Measurements from ENCODE around the gene ENAH.
"Not testable (repeated sequence)": the region's sequence is repeated elsewhere in the genome, so short reads cannot be mapped to it uniquely, and the experiment has no call there.

ENAH gene

DNA sequence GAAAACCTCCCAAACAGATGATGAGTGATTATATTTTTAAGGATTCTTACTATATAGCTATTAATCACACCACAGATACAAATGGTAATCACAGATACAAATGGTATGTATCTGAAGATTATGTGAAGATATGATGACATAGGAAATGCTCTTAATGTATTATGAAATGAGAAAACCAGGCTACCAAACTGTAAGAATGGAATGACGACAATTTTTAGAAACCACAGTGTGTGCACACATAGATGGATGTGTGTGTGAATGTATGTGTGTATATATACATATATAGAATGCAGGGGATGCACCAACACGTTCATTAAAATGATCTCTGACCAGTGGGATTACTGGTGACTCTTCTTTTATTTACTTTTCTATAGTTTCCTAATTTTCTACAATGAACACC, 21.5 kb upstream of the ENAH start:
- no peak for DNase-seq (ENCODE audit: low read depth)

GRCh38 chr1:225670806-225671733, 18.1 kb upstream of the ENAH start:
- peak; percentile 9 for DNase-seq (ENCODE audit: low read depth)

- peak; percentile 20 for DNase-seq (ENCODE audit: low read depth)
Observed at GRCh38 chr1:225670356-225670755, 17.4 kb upstream of the ENAH start.

DNA sequence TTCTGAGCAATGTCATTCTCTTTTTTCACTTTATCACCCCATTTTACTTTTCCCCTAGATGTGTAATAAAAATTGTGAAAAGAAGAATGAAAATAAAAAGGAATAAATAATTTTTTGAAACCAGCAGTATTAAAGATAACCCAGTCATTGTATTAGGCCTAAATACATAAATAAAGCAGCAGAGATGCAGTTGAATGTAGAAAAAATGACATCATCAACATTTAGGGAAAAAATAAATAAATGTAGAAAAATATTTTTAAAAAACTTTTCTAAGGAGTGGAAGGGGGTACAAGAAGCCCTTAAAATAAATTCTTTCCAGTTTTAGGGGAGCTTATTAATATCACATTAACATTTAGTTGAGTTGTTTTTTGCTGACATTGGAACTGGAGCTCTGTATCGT, 15.3 kb upstream of the ENAH start:
- no peak for DNase-seq (ENCODE audit: low read depth)

DNA sequence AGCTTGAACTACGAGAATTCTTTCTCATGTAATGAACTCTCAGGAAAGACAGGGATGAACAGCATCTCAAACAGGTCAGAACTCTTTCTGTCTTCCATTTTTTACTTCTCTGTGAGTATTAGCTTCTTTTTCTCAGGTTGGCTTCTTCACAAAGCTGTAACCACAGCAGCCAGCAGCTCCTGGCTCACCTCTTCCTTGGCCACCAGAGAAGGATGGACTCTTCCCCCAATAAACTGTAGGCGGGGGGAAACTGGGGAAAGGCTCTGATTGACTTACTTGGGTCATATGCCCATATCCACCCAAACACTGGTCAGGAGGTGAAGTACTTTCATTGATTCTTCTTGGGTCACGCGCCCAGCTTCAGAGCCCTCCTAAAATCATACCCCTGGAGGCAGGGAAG, 14.4 kb upstream of the ENAH start:
- DNase-seq (ENCODE audit: low read depth) = no peak

DNA sequence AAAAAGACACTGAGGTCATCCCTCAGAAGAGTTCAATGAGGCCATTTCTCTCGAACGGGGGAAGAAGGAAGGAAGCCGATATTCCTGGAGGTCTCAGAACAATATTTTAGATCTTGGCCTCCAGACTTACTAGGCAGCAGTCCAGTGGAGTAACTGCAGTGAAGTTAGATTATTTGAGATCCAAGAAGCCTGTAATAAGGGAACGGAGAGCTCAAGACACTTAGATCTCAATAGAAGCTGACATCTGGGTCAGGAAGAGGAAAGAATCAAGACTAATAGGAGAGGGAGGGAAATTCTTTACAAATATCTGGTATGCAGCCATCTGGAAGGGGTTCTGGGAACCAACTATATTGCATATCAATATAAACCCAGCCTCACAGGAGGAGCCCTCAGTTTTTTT, 13.6 kb upstream of the ENAH start:
- no peak for DNase-seq (ENCODE audit: low read depth)

DNA sequence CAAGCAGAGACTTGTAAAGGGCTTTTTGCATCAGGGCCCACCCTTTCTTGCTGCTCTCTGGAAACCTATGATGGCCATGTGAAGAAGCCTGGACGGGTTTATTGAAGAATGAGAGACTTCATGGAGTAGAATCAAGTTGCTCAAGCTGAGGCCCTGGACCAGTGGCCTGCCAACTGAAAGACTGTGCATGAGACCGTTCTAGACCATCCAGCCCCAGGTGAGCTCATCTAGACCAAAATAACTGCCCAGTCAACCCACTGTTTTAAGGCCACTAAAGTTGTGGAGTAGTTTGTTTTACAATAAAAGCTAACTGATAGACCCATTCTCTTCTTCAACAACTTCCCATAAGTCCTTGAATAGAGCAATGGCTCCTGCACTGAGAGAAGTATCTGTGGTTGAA, 11.8 kb upstream of the ENAH start:
- DNase-seq (ENCODE audit: low read depth) = no peak

- no peak for DNase-seq (ENCODE audit: low read depth)
Observed at GRCh38 chr1:225662155-225662554, 9.2 kb upstream of the ENAH start.

GRCh38 chr1:225660544-225660946, 7.6 kb upstream of the ENAH start:
- no peak for DNase-seq (ENCODE audit: low read depth)

DNA sequence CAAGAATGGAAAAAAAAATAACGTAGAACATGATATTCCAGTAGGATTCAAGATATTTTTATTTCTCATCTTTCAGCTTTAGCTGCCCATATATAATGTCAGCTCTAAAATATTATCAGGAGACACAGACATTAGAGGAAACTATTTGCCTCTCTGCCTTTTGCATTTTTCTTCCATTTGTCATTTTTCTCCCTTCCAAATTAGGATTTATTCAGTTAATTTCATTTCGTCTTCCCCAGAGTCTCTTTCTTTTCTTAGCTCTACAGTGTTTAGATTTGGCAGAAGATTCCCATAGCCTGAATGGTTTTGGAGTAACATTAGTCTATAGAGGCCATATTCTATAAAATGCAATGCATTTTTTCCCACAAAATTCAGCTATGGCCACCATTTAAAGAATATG, 5.1 kb upstream of the ENAH start:
- DNase-seq (ENCODE audit: low read depth) = peak; percentile 13

DNA sequence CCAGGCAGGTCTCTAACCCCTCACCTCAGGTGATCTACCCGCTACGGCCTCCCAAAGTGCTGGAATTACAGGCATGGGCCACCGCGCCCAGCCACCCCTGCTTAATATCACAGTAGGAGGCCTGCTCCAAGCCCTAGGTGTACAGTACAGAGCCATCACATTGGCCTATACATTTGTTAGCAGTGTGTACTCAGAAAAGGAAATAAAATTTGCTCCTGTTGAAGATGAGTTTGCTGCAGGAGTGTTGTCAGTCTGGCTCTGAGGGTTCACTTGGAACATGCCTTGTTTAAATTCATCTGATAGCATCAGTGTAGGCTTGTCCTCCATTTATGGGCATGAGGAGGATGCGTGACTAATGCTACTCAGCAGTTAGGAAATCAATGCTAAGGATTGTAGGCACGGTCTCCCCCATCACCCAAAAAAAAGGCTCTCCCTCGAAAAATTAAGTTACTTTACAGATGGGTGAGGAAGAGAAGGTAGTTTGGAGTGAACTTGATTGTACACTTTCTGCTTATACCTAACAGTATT, 4.6 kb upstream of the ENAH start:
- DNase-seq (ENCODE audit: low read depth) = peak; percentile 76

DNA sequence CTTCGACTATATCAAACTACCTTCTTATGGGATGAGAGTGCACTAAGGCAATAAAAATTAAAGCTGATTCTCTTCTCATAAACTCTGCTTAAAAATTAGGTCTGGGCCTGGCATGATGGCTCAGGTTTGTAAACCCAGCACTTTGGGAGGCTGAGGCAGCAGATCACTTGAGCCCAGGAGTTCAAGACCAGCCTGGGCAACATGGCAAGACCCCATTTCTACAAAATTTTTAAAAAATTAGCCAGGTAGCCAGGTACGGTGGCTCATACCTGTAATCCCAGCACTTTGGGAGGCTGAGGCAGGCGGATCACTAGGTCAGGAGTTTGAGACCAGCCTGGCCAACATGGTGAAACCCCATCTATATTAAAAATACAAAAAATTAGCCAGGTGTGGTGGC, 3.3 kb upstream of the ENAH start:
- DNase-seq (ENCODE audit: low read depth) = not testable (repeated sequence)

GRCh38 chr1:225655509-225656258, 2.8 kb upstream of the ENAH start:
- DNase-seq (ENCODE audit: low read depth) = peak; percentile 97

GRCh38 chr1:225654688-225655508, 2.0 kb upstream of the ENAH start:
- no peak for DNase-seq (ENCODE audit: low read depth)

GRCh38 chr1:225654277-225654597, 1.3 kb upstream of the ENAH start:
- DNase-seq (ENCODE audit: low read depth) = peak; percentile 22

GRCh38 chr1:225653463-225654276, 747 bp upstream of the ENAH start:
- DNase-seq (ENCODE audit: low read depth) = peak; percentile 75

DNA sequence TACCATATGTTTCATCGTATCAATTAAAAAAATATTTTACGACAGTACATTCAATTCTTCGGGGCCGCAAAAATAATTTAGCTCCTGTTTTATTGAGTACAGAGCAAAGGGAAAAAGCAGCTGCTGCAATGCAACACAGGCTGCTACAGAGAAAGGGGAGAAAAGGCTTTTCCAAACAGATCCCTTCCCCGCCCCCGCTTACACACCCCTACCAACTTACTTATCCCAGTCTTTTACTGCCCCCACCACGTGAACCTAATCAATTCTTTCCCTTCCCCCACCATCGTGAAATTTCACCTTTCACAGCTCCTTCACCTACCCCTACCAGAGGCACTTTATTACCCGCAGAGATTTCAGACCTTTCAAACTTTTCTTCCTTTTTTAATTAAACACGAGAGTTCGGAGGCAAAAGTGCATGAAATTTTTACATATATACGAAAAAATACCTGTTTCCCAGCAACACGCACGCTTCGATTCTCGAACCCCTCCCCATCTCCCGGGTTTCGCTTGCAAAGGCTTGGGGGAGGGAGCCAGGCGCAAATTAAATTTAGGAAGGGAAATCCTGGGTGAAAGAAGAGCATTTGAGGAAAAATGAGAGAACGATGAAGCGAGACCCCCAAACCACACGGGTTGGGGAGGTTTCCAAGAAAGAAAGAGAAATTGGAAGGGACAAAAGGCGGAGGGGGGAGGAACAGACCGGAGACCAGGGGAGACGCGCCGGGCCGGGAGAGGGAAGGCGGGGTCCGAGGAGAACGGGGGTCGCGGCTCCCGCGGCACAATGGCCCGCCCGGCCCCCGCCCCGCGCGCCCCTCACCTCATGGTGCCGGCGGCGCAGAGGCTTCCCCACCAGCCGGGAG, 823 bp downstream of the ENAH start:
- peak; percentile 39 for DNase-seq (ENCODE audit: low read depth)

DNA sequence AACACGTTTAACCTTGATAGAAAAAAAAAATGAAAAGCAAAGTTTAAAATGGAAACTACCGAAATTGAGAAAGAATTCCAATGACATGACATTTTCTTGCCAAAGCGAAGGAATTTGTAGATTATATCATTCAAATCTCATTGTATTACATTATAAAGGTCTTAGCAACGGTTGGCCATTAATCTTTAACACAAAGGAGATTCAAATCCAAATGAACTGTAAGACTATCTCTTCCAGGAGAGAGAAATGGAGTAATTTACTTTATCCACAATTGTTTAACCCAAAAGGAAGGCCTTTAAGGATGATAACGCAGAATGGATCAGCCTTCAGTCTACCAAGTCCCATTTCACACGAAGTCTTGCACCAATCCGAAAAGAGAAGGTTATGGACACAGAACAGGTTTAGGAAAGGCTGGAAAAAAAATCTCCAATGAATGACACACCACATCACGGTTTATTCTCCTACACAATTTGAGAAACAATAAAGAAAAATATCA, 1.5 kb downstream of the ENAH start:
- peak; percentile 43 for DNase-seq (ENCODE audit: low read depth)

- no peak for DNase-seq (ENCODE audit: low read depth)
Observed at GRCh38 chr1:225650179-225650578, 2.7 kb downstream of the ENAH start.

- DNase-seq (ENCODE audit: low read depth) = no peak
Observed at GRCh38 chr1:225645194-225645895, 7.6 kb downstream of the ENAH start.
